Upper lobe of right lung (tissue), 1 donor: Measurements from ENCODE around the gene CFAP251. TPM values are rescaled to one million over a fixed set of nuclear protein-coding genes. Genes with fewer than 3 reads are reported as not detected.
"Not testable (repeated sequence)": the region's sequence is repeated elsewhere in the genome, so short reads cannot be mapped to it uniquely, and the experiment has no call there.

Source experiments
- ATAC-seq: fragments of 200-7000 bp; cut with Tn5 transposase; one replicate; pipeline ENCODE4 v1.9.1; 2020; ENCODE audit warnings: mild to moderate bottlenecking, moderate library complexity
- DNase-seq: peaks from one replicate; pipeline ENCODE4 v3.0.0-alpha.2; 2020
- H3K27ac ChIP-seq: fragments of 200-600 bp; one replicate; pipeline ENCODE4 v1.8.0; 2022
- H3K27me3 ChIP-seq: fragments of 200-600 bp; one replicate; pipeline ENCODE4 v1.8.0; 2022; ENCODE audit warnings: mild to moderate bottlenecking
- H3K36me3 ChIP-seq: fragments of 200-600 bp; one replicate; pipeline ENCODE4 v1.8.0; 2022
- H3K4me1 ChIP-seq: fragments of 200-600 bp; one replicate; pipeline ENCODE4 v1.8.0; 2022
- H3K4me3 ChIP-seq: fragments of 200-600 bp; one replicate; pipeline ENCODE4 v1.8.0; 2022; ENCODE audit warnings: mild to moderate bottlenecking
- H3K9me3 ChIP-seq: fragments of 200-600 bp; one replicate; pipeline ENCODE4 v1.8.0; 2022
- intact Hi-C: fragments of 100-400 bp; cut with DNase I; formaldehyde crosslinking; loops from one replicate; pipeline ENCODE4 v1.11.0; 2022
- total RNA-seq: library from RNA; stranded (reverse); fragmentation: NEBNext Ultra II Directional; extraction: Animal tissue kit (Norgen Biotek cat#: 25700); gene quantifications from one replicate; pipeline ENCODE4 v1.2.1, GENCODE V29; 2021
- TF ChIP-seq, protein P1 (sequence below): fragments of 200-600 bp; IDR thresholded peaks from one replicate; pipeline ENCODE4 v1.8.0; 2022; ENCODE audit warnings: antibody characterized with exemption
- donor health status: DM: no; HTN: yes; CAD: no; lungs with severe emphysema.

The CFAP251 gene
- total RNA-seq, 1 donor from 2014 or later = 2.5 TPM

GRCh38 chr12:121888478-121889273, 29.7 kb upstream of the CFAP251 start, which contains the start of gene PSMD9:
Gene PSMD9, plus strand, starts transcription at chr12:121888790. Its CDS starts 67 bp downstream, at chr12:121888857.
- no peaks in the 10 kb centered on the region for H3K36me3 ChIP-seq
- peak; percentile 99 for DNase-seq
- H3K9me3 ChIP-seq = no peaks in the 10 kb centered on the region
- peaks cover 18% of the 10 kb centered on the region for H3K4me1 ChIP-seq
- no peaks in the 10 kb centered on the region for H3K27me3 ChIP-seq
- intact Hi-C loops = no loop called here
- TF ChIP-seq, protein P1, sequence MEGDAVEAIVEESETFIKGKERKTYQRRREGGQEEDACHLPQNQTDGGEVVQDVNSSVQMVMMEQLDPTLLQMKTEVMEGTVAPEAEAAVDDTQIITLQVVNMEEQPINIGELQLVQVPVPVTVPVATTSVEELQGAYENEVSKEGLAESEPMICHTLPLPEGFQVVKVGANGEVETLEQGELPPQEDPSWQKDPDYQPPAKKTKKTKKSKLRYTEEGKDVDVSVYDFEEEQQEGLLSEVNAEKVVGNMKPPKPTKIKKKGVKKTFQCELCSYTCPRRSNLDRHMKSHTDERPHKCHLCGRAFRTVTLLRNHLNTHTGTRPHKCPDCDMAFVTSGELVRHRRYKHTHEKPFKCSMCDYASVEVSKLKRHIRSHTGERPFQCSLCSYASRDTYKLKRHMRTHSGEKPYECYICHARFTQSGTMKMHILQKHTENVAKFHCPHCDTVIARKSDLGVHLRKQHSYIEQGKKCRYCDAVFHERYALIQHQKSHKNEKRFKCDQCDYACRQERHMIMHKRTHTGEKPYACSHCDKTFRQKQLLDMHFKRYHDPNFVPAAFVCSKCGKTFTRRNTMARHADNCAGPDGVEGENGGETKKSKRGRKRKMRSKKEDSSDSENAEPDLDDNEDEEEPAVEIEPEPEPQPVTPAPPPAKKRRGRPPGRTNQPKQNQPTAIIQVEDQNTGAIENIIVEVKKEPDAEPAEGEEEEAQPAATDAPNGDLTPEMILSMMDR = peak; percentile 65
- H3K4me3 ChIP-seq = peak within 1 kb of the TSS; percentile 80
- H3K27ac ChIP-seq = peak within 1 kb of the TSS; percentile 97
- ATAC-seq = peak; percentile 99

DNA sequence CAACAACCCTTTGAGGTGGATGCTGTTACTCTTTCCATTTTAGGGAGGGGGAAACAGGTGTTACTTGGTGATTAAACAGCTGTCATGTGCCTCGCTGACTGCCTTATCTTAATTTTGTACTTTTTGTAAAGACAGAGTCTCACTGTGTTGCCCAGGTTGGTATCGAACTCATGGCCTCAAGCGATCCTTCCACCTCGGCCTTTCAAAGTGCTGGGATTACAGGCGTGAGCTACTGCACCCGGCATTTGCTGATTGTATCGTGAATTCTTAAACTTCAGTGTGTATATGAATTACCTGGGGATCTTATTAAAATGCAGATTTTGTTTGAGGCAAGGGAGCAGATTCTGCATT, 29.1 kb upstream of the CFAP251 start:
- no peaks in the 10 kb centered on the region for H3K9me3 ChIP-seq
- intact Hi-C loops = no loop called here
- TF ChIP-seq, protein P1 = no peak
- H3K4me1 ChIP-seq = peaks cover 18% of the 10 kb centered on the region
- ATAC-seq (no peak), DNase-seq (no peak)
- peaks cover under 1% of the 10 kb centered on the region for H3K36me3 ChIP-seq
- no peaks in the 10 kb centered on the region for H3K27me3 ChIP-seq
- H3K4me3 ChIP-seq = peak overlapping the region; percentile 80
- peak overlapping the region; percentile 97 for H3K27ac ChIP-seq

DNA sequence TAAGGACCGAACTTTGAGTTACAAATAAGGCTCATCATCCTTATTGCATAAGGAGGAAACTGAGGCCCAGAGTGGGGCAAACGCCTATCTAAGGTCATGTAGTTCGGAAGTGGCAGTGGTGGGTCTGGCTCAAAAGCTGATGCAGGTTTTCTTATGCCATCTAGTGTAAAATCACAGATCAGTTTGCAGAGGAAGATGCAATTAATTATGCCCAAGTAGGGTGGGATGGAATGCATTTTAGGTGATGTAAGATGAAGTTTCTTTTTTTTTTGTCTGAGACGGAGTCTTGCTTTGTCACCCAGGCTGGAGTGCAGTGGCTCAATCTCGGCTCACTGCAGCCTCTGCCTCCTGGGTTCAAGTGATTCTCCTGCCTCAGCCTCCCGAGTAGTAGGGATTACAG, 28.7 kb upstream of the CFAP251 start:
- DNase-seq, H3K27ac ChIP-seq, ATAC-seq, H3K36me3 ChIP-seq, H3K27me3 ChIP-seq, H3K9me3 ChIP-seq, intact Hi-C loops: not testable (repeated sequence)
- peak overlapping the region; percentile 80 for H3K4me3 ChIP-seq
- H3K4me1 ChIP-seq = peaks cover 18% of the 10 kb centered on the region

GRCh38 chr12:121892673-121893561, 25.5 kb upstream of the CFAP251 start:
- H3K27me3 ChIP-seq = no peaks in the 10 kb centered on the region
- H3K36me3 ChIP-seq = peaks cover 37% of the 10 kb centered on the region
- intact Hi-C loops = no loop called here
- H3K4me1 ChIP-seq = peaks cover 18% of the 10 kb centered on the region
- H3K27ac ChIP-seq = no peak overlapping the region
- no peak for DNase-seq
- TF ChIP-seq, protein P1 = no peak
- no peak overlapping the region for H3K4me3 ChIP-seq
- no peaks in the 10 kb centered on the region for H3K9me3 ChIP-seq
- no peak for ATAC-seq

DNA sequence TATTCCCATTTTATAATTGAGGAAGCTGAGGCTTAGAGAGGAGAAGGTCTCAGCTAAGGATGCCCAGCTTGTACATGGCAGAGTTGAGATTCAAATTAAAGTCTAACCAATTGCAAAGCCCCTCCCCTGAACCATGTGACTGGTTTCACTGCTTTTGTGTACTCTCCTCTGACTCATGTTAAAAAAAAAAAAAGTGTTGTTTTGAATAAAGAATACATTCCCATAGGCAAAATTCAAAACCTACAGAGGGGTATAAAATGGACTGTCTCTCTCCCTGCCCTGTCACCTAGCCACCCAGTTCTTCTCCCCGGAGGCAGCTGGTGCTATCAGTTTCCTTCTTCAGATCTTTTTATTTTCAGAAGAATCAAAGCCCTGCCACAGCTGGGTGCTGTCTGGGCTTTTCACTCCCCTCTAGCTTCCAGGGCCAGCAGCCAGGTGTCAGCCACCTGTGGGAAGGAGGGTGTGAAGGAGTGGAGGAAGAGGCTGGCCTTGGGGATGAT, 24.4 kb upstream of the CFAP251 start:
- TF ChIP-seq, protein P1 = no peak
- peak; percentile 48 for ATAC-seq
- no peaks in the 10 kb centered on the region for H3K9me3 ChIP-seq
- no peaks in the 10 kb centered on the region for H3K27me3 ChIP-seq
- no peak for DNase-seq
- intact Hi-C loops = no loop called here
- H3K4me1 ChIP-seq = peaks cover 14% of the 10 kb centered on the region
- no peak overlapping the region for H3K27ac ChIP-seq
- no peak overlapping the region for H3K4me3 ChIP-seq
- H3K36me3 ChIP-seq = peaks cover 48% of the 10 kb centered on the region

- ATAC-seq (no peak), DNase-seq (no peak)
- TF ChIP-seq, protein P1 = no peak
- intact Hi-C loops = no loop called here
- Histone ChIP-seq H3K36me3 (peaks cover 54% of the 10 kb centered on the region), H3K4me1 (peaks cover 11% of the 10 kb centered on the region), H3K4me3 (no peak overlapping the region), H3K27ac (no peak overlapping the region), H3K9me3 (no peaks in the 10 kb centered on the region), H3K27me3 (no peaks in the 10 kb centered on the region)
These were observed 23.8 kb upstream of the CFAP251 start for GRCh38 chr12:121894633-121895032.
